Activated T-cell treated with anti-CD3 and anti-CD28 coated beads, Interleukin-2, amount 50 U/mL, for 48 hours (primary cell): ENCODE results near the gene NET1.

Experiments used
- DNase-seq, 2 experiments: peaks; one replicate each; pipeline ENCODE4 v3.0.0-alpha.2; 2020

NET1 gene

GRCh38 chr10:5486853-5487235, 74.5 kb downstream of the NET1 start:
- DNase-seq = no peak

GRCh38 chr10:5488272-5489161, 76.2 kb downstream of the NET1 start:
- no peak for DNase-seq

GRCh38 chr10:5490032-5490431, 77.7 kb downstream of the NET1 start:
- no peak for DNase-seq

GRCh38 chr10:5490698-5491464, 78.5 kb downstream of the NET1 start:
- DNase-seq = no peak

- DNase-seq = no peak
These were observed 79.1 kb downstream of the NET1 start for GRCh38 chr10:5491477-5491876.

GRCh38 chr10:5492322-5492855, 80.0 kb downstream of the NET1 start:
- no peak for DNase-seq

GRCh38 chr10:5492929-5493576, 80.7 kb downstream of the NET1 start:
- DNase-seq = no peak

- DNase-seq = no peak
These were observed 81.3 kb downstream of the NET1 start for GRCh38 chr10:5493691-5494090.

GRCh38 chr10:5494611-5495010, 82.3 kb downstream of the NET1 start:
- DNase-seq = no peak

GRCh38 chr10:5496261-5497250, 84.2 kb downstream of the NET1 start:
- no peak for DNase-seq

- no peak for DNase-seq
These were observed 84.9 kb downstream of the NET1 start for GRCh38 chr10:5497289-5497688.

- DNase-seq = no peak
These were observed 85.8 kb downstream of the NET1 start for GRCh38 chr10:5497948-5498730.

- no peak for DNase-seq
These were observed 86.6 kb downstream of the NET1 start for GRCh38 chr10:5498791-5499492.

- DNase-seq = no peak
These were observed 87.3 kb downstream of the NET1 start, which contains the start of gene CALML5 for GRCh38 chr10:5499493-5500140. TSS of gene CALML5 (minus strand) at chr10:5499570. CDS start at chr10:5499438, 132 bp downstream.

- DNase-seq = no peak
These were observed 87.9 kb downstream of the NET1 start for GRCh38 chr10:5500162-5500670.

- no peak for DNase-seq
These were observed 88.6 kb downstream of the NET1 start for GRCh38 chr10:5500910-5501309.

GRCh38 chr10:5502061-5502521, 89.7 kb downstream of the NET1 start:
- DNase-seq = no peak

GRCh38 chr10:5502571-5503476, 90.5 kb downstream of the NET1 start:
- no peak for DNase-seq
